GM18526 (cell line): ENCODE data around the gene ASB2.

Experiments used
- POLR2A ChIP-seq: IDR thresholded peaks from 3 replicates; pipeline ENCODE4 v1.6.1; 2011; ENCODE audit not compliant: insufficient read length; ENCODE audit errors: extremely low read depth

The ASB2 gene

DNA sequence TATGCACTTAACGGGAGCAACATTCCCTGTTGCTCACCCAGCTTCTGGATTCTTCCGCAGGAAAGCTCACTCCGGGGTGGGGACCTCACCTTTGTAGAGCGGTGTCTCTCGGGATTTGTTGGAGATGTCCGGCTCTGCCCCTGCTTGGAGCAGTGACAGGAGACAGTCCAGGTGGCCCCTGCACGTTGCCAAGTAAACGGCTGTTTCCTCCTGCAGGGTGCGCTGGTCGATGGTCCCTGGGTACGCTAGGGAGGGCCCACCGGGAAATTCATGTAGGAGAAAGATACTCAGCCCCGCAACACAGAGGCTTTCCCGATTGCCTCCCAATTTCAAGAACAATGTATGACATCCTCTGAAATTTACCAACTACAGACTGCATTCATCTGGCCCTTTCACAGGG is 23.1 kb downstream of the ASB2 start:
- no peak for TF ChIP-seq POLR2A

DNA sequence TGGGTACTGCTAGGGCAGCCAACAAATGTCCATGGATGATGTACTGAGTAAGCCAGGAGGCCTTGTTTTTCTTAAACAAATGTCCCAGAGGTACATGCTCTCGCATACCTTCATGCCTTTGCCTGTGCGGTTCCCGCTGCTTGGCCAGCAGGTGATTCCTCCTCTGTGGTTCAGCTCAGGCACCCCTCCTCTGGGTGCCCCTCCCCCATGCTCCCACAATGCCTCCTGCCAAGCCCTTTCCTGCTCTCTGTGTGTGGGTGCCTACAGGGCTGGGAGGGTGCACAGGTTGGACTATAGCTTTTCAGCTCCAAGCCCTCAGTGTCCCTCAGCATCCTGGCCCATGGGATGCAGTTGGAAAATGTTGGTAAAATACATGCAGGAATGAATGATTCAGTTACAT is 23.5 kb downstream of the ASB2 start:
- TF ChIP-seq POLR2A = no peak

DNA sequence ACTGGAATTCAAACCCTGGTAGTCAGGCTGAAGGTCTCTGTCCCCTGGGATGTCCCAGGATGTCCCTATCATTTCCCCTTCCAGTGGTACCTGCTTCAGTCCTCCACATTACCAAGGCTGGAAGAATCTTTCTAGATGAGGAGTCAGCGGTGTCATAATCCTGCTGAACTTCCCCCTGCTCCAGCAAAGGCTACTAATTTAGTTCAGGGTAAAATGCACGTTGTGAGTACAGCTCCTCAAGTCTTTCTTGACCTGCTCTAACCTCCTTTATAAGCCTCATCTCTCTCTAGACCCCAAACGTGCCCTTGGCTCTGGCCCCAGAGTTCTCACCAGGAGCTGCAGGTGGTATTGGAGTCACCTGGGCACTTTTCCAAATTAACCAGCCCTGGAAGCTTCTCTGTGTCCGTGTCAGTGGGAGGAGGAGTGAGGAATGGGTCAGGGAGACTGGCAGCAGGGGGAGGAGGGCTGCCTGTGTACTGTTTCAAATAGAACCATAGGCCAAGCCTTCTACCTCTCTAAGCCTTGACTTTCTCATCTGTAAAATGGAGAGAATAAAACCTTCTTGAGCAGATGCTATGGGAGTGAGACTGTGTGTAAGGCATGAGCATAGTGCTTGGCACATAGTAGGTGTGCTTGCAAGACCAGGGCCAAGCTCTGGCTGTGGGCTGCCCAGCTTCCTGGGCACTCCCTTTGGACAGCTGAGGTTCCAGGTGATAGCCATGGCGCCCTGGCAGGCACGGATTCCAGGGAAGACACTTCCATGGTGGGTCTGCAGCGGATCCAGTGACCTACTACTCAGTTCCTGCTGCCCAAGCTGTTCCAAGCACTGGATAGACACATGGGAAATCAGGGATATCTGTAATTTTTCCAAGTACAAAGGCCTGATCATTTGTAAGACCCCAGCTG is 24.5 kb downstream of the ASB2 start:
- no peak for TF ChIP-seq POLR2A

DNA sequence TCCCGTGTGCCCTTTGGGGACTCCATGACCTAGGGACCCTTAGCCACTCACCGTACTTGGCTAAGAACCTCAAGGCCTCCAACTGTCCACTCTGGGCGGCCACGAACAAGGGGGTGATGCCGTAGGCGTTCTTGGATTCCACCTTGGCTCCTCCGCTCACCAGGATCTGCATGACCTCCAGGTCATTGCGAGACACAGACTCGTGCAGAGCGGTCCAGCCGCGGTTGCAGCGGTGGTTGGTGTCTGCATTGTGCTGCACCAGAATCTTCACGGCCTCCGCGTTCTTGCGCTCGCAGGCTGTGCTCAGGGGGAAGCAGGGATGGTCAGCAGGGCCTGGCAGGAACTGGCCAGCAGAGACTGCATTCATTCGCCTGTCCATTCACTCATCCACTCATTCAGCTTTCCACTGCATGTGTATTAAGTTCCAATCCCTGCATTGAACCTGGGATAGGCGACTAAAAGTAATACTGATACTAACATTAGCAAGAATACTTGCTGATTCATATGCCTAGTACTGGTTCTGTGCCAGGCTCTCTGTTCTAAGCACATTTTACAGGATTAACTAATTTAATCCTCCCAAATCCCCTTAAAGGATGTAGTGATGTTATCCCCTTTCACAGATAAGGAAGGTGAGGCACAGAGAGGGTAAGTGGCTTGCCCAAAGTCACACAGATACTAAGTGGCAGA is 25.3 kb downstream of the ASB2 start:
- no peak for TF ChIP-seq POLR2A

DNA sequence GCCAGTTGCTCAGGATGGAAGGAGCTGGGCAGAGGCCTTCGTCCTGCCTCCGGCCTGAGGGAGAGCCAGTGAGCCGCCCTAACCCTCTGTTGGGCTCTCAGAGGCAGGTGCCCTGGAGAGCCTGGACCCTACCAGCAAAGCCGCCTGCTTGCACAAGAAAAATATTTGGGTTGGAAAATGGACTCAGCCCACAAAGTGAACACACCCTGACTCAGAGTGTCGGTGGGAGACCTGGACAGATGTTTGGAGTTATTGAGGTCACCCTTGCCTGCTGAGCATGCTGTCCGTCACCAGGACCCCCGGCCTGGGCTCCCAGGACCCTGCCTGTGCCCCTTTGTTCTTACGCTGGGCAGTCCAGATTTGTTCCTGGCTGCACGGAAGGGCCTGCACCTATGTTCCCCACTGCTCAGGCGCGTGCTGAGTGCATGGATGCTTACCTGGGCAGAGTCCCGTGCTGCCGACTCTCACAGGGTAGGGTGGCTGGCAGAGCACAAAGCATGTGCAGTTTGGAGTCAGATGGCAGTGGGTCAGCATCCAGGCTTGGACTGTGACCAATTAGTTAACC is 26.8 kb downstream of the ASB2 start:
- no peak for TF ChIP-seq POLR2A

DNA sequence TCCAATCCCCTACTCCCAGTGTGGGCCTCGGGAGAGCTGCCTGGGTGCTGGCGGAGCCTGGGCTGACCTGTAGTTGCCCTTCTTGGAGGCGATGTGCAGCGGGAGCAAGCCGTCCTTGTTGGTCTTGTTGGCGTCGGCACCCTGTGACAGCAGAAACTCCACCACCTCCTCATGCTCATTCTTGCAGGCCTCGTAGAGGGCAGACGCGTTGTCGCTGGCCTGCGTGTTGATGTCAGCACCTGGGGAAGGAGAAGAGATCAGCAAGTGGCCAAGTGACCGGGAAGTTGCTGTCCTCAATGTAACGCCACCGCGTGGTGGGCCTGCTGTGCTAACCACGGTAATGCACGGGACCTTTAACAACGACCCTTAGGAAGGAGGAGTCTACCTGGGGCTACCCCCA is 29.1 kb downstream of the ASB2 start:
- TF ChIP-seq POLR2A = no peak

DNA sequence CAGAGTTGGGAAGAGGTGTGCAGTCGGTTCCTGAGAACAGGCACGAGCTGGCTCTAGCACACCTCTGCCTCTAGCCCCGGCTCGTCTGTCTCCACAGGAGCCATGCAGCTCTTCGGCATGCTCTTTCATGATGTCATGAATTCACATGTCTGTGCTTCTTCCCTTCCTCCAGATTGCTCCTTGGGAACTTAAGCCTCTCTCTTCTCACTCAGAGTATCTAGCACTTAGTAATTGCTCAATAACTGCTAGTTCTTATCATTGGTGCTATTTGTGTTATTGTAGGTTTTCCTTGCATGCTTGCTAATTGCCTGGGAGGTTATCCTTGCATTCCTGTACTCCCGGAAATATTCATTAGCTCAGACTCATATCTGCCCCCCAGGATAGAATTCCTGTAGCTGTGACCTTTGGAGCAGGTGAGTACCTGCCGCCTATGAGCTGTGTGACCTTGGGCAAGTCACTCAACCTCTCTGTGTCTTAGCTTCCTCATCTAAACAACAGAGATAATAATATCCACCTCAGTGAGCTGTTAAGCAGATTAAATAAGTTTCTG is 29.8 kb downstream of the ASB2 start:
- no peak for TF ChIP-seq POLR2A

DNA sequence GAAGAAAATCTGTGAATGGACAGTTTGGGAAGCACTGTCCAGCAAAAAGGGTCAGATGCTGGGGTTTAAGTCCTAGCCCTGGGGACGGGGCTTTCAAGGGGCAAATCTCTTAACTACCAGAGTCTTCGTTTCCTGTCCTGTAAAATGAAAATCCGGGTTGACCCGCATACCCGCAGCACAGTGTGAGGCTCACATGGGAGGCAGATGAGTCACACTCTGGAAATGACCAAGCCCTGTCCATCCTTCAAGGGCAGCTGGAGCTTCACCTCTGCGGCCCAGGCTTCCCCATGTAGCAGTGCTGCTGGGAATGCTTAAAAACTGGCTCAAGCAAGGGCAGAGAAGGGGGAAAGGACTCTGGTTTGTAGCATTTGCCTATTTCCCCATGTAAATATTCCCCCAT is 30.3 kb downstream of the ASB2 start:
- TF ChIP-seq POLR2A = no peak

DNA sequence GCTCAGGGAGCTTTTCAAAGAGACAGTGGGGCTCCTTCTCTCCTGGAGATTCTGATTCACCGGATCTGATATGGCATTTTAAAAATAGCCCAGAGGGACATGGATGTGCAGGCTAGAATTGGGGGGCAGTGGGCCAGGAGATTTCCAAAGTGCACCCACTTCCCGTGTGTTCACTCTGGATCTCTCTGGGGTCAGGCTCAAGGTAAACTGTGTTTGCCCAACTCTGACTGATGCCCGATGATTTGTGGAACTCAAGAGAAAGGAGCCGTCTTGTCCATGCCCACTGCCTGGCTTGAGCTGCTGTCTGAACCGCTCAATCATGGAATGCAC is 31.3 kb downstream of the ASB2 start:
- TF ChIP-seq POLR2A = no peak

DNA sequence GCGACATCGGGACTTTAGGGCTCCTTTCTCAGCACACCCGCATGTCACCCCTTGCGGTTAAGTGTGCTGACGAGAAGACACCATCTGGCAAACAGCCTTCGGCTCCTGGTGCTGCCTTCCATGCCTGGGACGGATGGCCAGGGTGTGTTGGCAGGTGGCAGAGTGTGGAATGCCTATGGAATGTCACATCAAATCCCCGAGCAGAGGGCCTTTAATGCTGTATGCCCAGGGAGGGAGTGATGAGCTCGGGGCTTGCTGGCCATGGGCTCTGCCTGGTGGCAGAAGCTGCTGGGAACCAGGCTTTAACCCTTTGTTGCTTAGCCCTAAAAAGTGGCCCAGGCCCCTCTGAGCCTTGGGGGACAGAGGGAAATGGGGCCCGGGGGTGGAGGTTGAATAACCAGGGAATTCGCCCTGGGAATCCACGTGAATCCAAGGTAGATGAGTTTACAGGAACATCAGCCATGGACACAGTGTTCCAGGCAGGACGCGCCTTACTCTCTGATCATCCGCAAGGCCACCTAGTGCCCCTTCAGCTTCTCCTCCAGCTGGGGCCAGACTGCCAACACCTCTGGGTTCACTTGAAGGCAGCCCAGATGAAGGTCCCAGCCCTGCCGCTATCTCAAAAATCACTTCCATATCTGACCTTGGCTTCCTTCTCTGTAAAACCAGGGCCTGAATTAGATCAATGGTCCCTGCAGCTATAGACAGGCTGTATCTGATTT is 31.9 kb downstream of the ASB2 start:
- TF ChIP-seq POLR2A = no peak

DNA sequence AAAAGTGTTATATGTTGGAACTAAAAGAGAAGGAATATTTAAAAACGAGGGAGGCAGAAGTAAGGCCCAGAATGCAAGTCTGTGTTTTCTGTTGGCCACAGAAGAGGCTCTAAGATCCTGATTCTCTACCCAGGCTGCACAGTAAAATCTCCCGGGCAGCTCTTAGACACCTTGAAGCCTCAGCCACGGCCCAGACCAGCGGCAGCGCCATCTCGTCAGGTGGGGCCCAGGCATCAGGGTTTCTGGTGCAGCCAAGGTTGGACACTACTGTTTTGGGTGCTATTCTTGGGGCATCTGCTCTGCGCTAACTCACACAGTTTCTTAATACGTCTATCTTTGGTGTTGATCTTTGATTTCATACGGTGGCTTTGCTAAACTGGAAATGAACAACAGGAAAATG is 32.4 kb downstream of the ASB2 start:
- no peak for TF ChIP-seq POLR2A

DNA sequence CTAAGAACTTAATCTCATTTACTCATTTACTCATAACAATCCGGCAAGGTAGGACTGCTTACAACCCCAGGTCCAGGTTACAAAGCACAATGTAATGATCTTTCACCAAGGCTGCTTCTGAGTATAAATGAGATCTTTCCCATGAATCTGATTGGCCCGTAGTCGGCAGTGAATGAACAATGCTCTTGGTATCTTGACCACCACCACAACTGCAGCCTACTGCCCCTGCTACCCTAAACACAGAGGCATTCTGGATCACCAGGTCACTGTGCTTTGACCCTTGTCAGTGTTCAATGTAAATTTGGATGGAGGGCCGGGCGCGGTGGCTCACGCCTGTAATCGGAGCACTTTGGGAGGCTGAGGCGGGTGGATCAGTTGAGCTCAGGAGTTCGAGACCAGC is 33.3 kb downstream of the ASB2 start:
- TF ChIP-seq POLR2A = no peak

DNA sequence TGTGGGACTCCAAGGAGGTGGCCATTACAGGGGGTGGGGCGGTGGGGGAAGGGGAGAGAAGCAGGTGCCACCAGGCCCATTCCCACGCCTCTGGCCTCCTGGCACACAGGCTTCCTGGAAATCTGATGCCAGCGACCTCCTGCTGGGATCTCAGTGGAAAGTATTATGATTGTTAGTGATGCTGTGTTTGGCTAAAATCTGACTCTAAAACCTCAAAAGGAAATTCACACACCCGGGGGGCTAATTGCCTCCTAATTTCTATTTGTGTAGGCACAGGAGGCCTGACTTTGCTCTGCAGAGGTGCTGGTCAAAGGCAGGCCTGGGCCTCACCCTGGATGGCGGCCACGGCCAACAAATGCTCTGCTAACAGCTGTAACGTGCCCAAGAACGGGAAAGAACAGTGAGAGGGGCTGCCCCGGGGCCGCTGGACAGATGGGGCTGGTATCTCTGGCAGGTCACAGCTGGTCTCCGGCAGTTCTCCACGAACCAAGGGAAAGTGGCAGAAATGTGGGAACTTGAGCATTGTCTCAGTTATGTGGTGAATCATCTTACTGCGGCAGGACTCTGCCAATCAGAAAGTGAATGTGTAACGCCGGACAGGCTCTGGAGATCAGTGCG is 35.0 kb downstream of the ASB2 start:
- no peak for TF ChIP-seq POLR2A

DNA sequence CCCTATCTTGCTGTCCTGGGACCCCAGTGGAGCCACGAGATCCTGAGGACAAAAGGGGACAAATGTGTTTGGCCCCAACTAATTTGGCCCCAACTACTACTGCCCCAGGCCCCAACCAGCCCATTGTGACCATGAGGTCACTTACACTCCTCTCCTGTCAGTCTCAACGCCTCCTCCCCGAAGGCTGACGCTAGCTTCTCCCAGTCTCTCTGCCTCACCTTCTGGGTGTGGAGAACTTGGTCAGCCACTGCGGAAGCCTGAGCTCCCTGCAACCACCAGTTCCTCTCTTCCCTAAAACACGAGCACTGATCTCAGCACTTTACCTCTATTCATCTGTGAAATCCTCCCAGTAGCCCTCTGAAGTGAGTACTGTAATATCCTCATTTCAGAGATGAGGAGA is 35.9 kb downstream of the ASB2 start:
- no peak for TF ChIP-seq POLR2A

DNA sequence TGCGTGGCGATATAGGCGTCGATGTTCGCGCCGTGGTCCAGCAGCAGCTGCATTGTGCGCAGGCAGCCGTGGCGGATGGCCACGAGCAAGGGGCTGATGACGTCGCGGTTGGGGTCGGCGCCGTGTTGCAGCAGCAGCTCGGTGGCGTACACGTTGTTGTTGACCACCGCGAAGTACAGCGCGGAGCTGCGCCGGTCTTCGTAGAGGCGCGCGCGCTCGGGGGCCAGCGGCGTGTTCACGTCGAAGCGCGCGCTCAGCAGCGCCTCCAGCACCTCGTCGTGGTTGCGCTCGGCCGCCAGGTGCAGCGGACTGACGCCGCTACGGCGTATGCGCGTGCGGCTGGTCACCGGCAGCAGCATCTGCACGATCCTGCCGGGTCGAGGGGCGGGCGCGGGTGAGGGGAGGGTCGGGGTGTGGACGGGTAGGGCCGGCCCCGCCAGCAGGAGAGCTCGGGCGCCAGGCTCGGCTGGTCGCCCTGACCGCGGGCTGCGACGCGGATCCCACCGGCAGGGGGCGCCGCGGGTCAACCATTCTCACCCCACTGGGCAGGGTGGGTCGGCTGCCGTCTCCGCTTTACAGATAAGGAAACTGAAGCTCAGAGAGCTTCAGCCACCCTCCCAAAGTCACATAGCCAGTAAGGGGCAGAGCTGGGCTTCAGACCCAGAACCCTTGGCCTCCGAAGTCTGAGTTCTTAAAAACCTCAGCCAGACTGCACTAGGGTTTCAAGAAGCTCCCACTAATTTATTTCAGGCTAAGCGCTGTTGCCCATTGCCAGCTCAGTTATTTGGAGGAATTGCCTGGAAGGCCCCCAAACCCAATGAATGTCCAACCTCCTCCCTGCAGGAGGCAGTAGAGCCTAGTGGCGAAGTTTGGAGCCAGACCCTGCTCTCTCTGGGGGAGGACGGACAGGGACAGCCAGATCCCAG is 36.8 kb downstream of the ASB2 start:
- no peak for TF ChIP-seq POLR2A
